Body of pancreas (tissue), 4 donors: ENCODE results near the gene RFFL.

Source experiments
- POLR2A ChIP-seq, 3 donors: fragments of 450-650 bp; IDR thresholded peaks; one replicate each; pipeline ENCODE4 v1.6.1; 2016; ENCODE audit warnings: antibody characterized with exemption in 3 of 3, mild to moderate bottlenecking in 2 of 3
- TF ChIP-seq, protein P1 (sequence below), 7 experiments: fragments of 450-650 bp in 4 of 7; fragments of 200-600 bp in 3 of 7; sonication (generic) in 3 of 7; IDR thresholded peaks; one replicate each; pipeline ENCODE4 v1.5.1; 2016 to 2019; ENCODE audit warnings: antibody characterized with exemption in 7 of 7

GRCh38 chr17:35053204-35053603 lies 10.3 kb downstream of the RFFL start:
- TF ChIP-seq, protein P1, sequence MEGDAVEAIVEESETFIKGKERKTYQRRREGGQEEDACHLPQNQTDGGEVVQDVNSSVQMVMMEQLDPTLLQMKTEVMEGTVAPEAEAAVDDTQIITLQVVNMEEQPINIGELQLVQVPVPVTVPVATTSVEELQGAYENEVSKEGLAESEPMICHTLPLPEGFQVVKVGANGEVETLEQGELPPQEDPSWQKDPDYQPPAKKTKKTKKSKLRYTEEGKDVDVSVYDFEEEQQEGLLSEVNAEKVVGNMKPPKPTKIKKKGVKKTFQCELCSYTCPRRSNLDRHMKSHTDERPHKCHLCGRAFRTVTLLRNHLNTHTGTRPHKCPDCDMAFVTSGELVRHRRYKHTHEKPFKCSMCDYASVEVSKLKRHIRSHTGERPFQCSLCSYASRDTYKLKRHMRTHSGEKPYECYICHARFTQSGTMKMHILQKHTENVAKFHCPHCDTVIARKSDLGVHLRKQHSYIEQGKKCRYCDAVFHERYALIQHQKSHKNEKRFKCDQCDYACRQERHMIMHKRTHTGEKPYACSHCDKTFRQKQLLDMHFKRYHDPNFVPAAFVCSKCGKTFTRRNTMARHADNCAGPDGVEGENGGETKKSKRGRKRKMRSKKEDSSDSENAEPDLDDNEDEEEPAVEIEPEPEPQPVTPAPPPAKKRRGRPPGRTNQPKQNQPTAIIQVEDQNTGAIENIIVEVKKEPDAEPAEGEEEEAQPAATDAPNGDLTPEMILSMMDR (IDR thresholded peaks at IDR 0.05): no peak
- TF ChIP-seq POLR2A (IDR thresholded peaks at IDR 0.05): no peak
